ENCODE data around the gene IL22RA1. TPM values are rescaled to one million over a fixed set of nuclear protein-coding genes. Genes with fewer than 3 reads are reported as not detected.

Gene IL22RA1
- total and polyA plus RNA-seq, 10 of the 15 experiments (the other 5 are each of a cell fraction or from before 2014, with no cell fraction given) = not detected

- intact Hi-C loops (cut with micrococcal nuclease; ENCODE audit: unreplicated experiment) = loop anchor here (1.0 to 5.0 kb wide), 3 partner anchors 49 to 242 kb away; no protein-coding TSS in a partner anchor
- no peak overlapping the region for H3K27ac ChIP-seq (ENCODE audit: control insufficient read depth, insufficient read depth)
- FAIRE-seq = no peak
- 67% methylated on average over 5 of the region's 5 CpGs for WGBS (ENCODE audit: insufficient coverage, insufficient replicate concordance, low lambda C conversion rate, missing lambda C conversion rate)
- no peak for ATAC-seq
- ChIA-PET CTCF (interaction anchor here (0.6 to 10.4 kb wide), 45 partner anchors 9 to 1746 kb away, joined by 3 to 134 read pairs (median 4); partner anchors contain the start of genes IFNLR1 and NIPAL3), POLR2A (interaction anchor here (0.5 to 1.6 kb wide), 4 partner anchors 52 to 241 kb away, joined by 3 to 4 read pairs (median 3); no protein-coding TSS in a partner anchor), RAD21 (ENCODE audit: unreplicated experiment) (interaction anchor here (0.6 to 4.9 kb wide), 12 partner anchors 33 to 263 kb away, joined by 3 to 80 read pairs (median 4); no protein-coding TSS in a partner anchor), SMC1A (ENCODE audit: uncharacterized antibody, unreplicated experiment) (interaction anchor here (0.8 to 9.5 kb wide), 11 partner anchors 9 to 376 kb away, joined by 3 to 104 read pairs (median 6); no protein-coding TSS in a partner anchor)
- in situ Hi-C loops (cut with MboI) = no loop called here
- peaks cover 3 to 4% of the 10 kb centered on the region in 2 experiments; a peak in 3 of 4 replicates for H3K27me3 ChIP-seq (replicated peaks in 1 of 2; ENCODE audit: control insufficient read depth in 2 of 2, insufficient read depth in 2 of 2, low read length in 1 of 2)
- H3K4me2 ChIP-seq (ENCODE audit: control insufficient read depth, insufficient read depth) = no peak overlapping the region
- H2AFZ ChIP-seq (ENCODE audit: control insufficient read depth, low read depth, low read length) = no peak overlapping the region
- H4K20me1 ChIP-seq (ENCODE audit: control insufficient read depth, insufficient read depth) = no peaks in the 10 kb centered on the region; the same call in 1 of the 2 replicates
- no peak for DNase-seq (ENCODE audit: low read depth, low spot score)
- H3K4me1 ChIP-seq (ENCODE audit: control insufficient read depth, insufficient read depth, low read length) = peaks cover 5% of the 10 kb centered on the region
- BruUV-seq (replicated peaks) = no TSS peak
- no peak overlapping the region for H3K9ac ChIP-seq (ENCODE audit: control insufficient read depth, insufficient read depth, low read length)
- no peaks in the 10 kb centered on the region for H3K36me3 ChIP-seq (ENCODE audit: control insufficient read depth in 2 of 2, insufficient read depth in 2 of 2, low read length in 1 of 2)
- no peaks in the 10 kb centered on the region for H3K79me2 ChIP-seq (ENCODE audit: control insufficient read depth, insufficient read depth, low read length)
- no peak overlapping the region for H3K4me3 ChIP-seq
- H3K9me3 ChIP-seq (replicated peaks; ENCODE audit: control insufficient read depth, insufficient read depth, low read length) = no peaks in the 10 kb centered on the region
- TF ChIP-seq MEF2A (IDR thresholded peaks at IDR 0.05; ENCODE audit: insufficient read depth, low read depth, low read length) (no peak), EZH2 (IDR thresholded peaks at IDR 0.05; ENCODE audit: borderline replicate concordance, control insufficient read depth, low read depth, low read length) (no peak), NR2C1 (IDR thresholded peaks at IDR 0.05) (no peak), ZSCAN29 (IDR thresholded peaks at IDR 0.05) (no peak), SIN3A (IDR thresholded peaks at IDR 0.05; ENCODE audit: low read depth, low read length) (no peak), IKZF2 (IDR thresholded peaks at IDR 0.05) (no peak), HDAC6 (IDR thresholded peaks at IDR 0.05; ENCODE audit: unreplicated experiment) (no peak), E2F8 (IDR thresholded peaks at IDR 0.05; ENCODE audit: low read depth, partially characterized antibody) (no peak), DPF2 (IDR thresholded peaks at IDR 0.05) (no peak), MTA2 (IDR thresholded peaks at IDR 0.05; ENCODE audit: low read depth) (no peak), REST (IDR thresholded peaks at IDR 0.05; ENCODE audit: low read depth, low read length) (no peak), ZBTB11 (CRISPR knock-in tag; IDR thresholded peaks at IDR 0.05) (no peak), HDGF (IDR thresholded peaks at IDR 0.05) (no peak), ZNF217 (IDR thresholded peaks at IDR 0.05) (no peak)
These were observed 6.9 kb upstream of the IL22RA1 start for GRCh38 chr1:24149866-24150233.
